A549 (cell line): Measurements from ENCODE around the gene IHH.

Experiments used
- MAZ ChIP-seq: fragments of 150-350 bp; IDR thresholded peaks from 2 replicates; pipeline ENCODE4 v1.6.1; 2014; ENCODE audit warnings: antibody characterized with exemption, low read depth, low read length, borderline replicate concordance
- NFE2L2 ChIP-seq: fragments of 150-350 bp; conservative IDR thresholded peaks from 2 replicates; pipeline ENCODE4 v1.6.1; 2014; ENCODE audit warnings: low read length
- PHF8 ChIP-seq: fragments of 200-600 bp; sonication (generic); IDR thresholded peaks from 2 replicates; pipeline ENCODE4 v1.6.1; 2016; ENCODE audit warnings: low read depth, mild to moderate bottlenecking, antibody characterized with exemption, moderate library complexity, borderline replicate concordance
- POLR2A ChIP-seq: IDR thresholded peaks from 2 replicates; pipeline ENCODE4 v1.6.1; 2012; ENCODE audit warnings: mild to moderate bottlenecking, low read length
- TF ChIP-seq, protein P1 (sequence below): fragments of >200 bp; sonication (Bioruptor Twin); formaldehyde crosslinking; IDR thresholded peaks from 3 replicates; pipeline ENCODE4 v1.5.1; 2016

GRCh38 chr2:219026946-219027345, 33.8 kb downstream of the IHH start:
- TF ChIP-seq, protein P1, sequence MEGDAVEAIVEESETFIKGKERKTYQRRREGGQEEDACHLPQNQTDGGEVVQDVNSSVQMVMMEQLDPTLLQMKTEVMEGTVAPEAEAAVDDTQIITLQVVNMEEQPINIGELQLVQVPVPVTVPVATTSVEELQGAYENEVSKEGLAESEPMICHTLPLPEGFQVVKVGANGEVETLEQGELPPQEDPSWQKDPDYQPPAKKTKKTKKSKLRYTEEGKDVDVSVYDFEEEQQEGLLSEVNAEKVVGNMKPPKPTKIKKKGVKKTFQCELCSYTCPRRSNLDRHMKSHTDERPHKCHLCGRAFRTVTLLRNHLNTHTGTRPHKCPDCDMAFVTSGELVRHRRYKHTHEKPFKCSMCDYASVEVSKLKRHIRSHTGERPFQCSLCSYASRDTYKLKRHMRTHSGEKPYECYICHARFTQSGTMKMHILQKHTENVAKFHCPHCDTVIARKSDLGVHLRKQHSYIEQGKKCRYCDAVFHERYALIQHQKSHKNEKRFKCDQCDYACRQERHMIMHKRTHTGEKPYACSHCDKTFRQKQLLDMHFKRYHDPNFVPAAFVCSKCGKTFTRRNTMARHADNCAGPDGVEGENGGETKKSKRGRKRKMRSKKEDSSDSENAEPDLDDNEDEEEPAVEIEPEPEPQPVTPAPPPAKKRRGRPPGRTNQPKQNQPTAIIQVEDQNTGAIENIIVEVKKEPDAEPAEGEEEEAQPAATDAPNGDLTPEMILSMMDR = no peak
- no peak for TF ChIP-seq POLR2A
- no peak for TF ChIP-seq PHF8
- no peak for TF ChIP-seq NFE2L2
- TF ChIP-seq MAZ = no peak
